Fibroblast of mammary gland (primary cell): ENCODE data around the gene CAMK2G.

Experiments used
- DNase-seq: peaks from one replicate; pipeline ENCODE4 v3.0.0-alpha.2; 2010; ENCODE audit warnings: low read depth
- H3K4me3 ChIP-seq: 2 replicates; pipeline ENCODE4 v1.5.1; 2011; ENCODE audit warnings: low read depth, mild to moderate bottlenecking, low read length, moderate library complexity; ENCODE audit not compliant: control insufficient read depth
- CTCF ChIP-seq: conservative IDR thresholded peaks from 2 replicates; pipeline ENCODE4 v1.5.1; 2011; ENCODE audit warnings: low read depth, low read length, inconsistent platforms; ENCODE audit not compliant: control insufficient read depth, insufficient read depth

CAMK2G gene

GRCh38 chr10:73819081-73819480 is 55.3 kb downstream of the CAMK2G start:
- no peak for DNase-seq
- no peak for TF ChIP-seq CTCF
- H3K4me3 ChIP-seq = no peak overlapping the region

- no peak for DNase-seq
- TF ChIP-seq CTCF = no peak
- H3K4me3 ChIP-seq = no peak overlapping the region
Measured at GRCh38 chr10:73818402-73818801, 56.0 kb downstream of the CAMK2G start.

GRCh38 chr10:73817826-73818225 is 56.5 kb downstream of the CAMK2G start:
- TF ChIP-seq CTCF = no peak
- DNase-seq = no peak
- H3K4me3 ChIP-seq = no peak overlapping the region

GRCh38 chr10:73816917-73817729 is 57.2 kb downstream of the CAMK2G start:
- no peak for DNase-seq
- H3K4me3 ChIP-seq = no peak overlapping the region
- TF ChIP-seq CTCF = no peak

GRCh38 chr10:73815719-73816030 is 58.7 kb downstream of the CAMK2G start:
- no peak for DNase-seq
- TF ChIP-seq CTCF = no peak
- no peak overlapping the region for H3K4me3 ChIP-seq

- H3K4me3 ChIP-seq = no peak overlapping the region
- peak; percentile 22 for DNase-seq
- TF ChIP-seq CTCF = peak; percentile 19
Measured at GRCh38 chr10:73814896-73815718, 59.2 kb downstream of the CAMK2G start.
